GM23338 (cell line): ENCODE results near the gene DDB1. TPM values are rescaled to one million over a fixed set of nuclear protein-coding genes. Genes with fewer than 3 reads are reported as not detected.

ENCODE experiments used
- ATAC-seq: fragments of 200-7000 bp; cut with Tn5 transposase; 3 replicates; pipeline ENCODE4 v1.9.1; 2020
- DNase-seq: peaks from one replicate; pipeline ENCODE4 v3.0.0-alpha.2; 2015; ENCODE audit warnings: low spot score
- H2AFZ ChIP-seq: fragments of 200-600 bp; sonication (generic); 2 replicates; pipeline ENCODE4 v1.8.0; 2016; ENCODE audit warnings: antibody characterized with exemption, mild to moderate bottlenecking, moderate library complexity
- H3F3A ChIP-seq: fragments of 200-600 bp; sonication (generic); replicated peaks from 2 replicates; pipeline ENCODE4 v1.8.0; 2017; ENCODE audit warnings: antibody characterized with exemption, mixed run types, low read depth
- H3K27ac ChIP-seq: fragments of 200-600 bp; sonication (generic); 2 replicates; pipeline ENCODE4 v1.6.1; 2016; ENCODE audit warnings: low read depth
- H3K27me3 ChIP-seq: fragments of 200-600 bp; sonication (generic); 2 replicates; pipeline ENCODE4 v1.8.0; 2016; ENCODE audit warnings: mild to moderate bottlenecking, mixed run types, moderate library complexity; ENCODE audit not compliant: insufficient read depth
- H3K36me3 ChIP-seq: fragments of 200-600 bp; sonication (generic); 2 replicates; pipeline ENCODE4 v1.8.0; 2016; ENCODE audit warnings: mild to moderate bottlenecking; ENCODE audit not compliant: insufficient read depth
- H3K4me1 ChIP-seq: fragments of 200-600 bp; sonication (generic); 2 replicates; pipeline ENCODE4 v1.8.0; 2016; ENCODE audit warnings: mild to moderate bottlenecking, moderate library complexity; ENCODE audit not compliant: insufficient read depth
- H3K4me2 ChIP-seq: fragments of 200-600 bp; sonication (generic); 2 replicates; pipeline ENCODE4 v1.7.1; 2017; ENCODE audit warnings: mixed run types
- H3K4me3 ChIP-seq: fragments of 200-600 bp; sonication (generic); 2 replicates; pipeline ENCODE4 v1.6.1; 2016; ENCODE audit warnings: mixed run types
- H3K79me2 ChIP-seq: fragments of 200-600 bp; sonication (generic); replicated peaks from 2 replicates; pipeline ENCODE4 v1.8.0; 2017; ENCODE audit warnings: mild to moderate bottlenecking; ENCODE audit not compliant: insufficient read depth
- H3K9me2 ChIP-seq: fragments of 200-600 bp; sonication (generic); 2 replicates; pipeline ENCODE4 v1.8.0; 2017; ENCODE audit not compliant: insufficient read depth
- H4K20me1 ChIP-seq: fragments of 200-600 bp; sonication (generic); replicated peaks from 2 replicates; pipeline ENCODE4 v1.8.0; 2017; ENCODE audit warnings: mild to moderate bottlenecking; ENCODE audit not compliant: insufficient read depth
- H3K27ac Mint-ChIP-seq: 2 replicates; pipeline ENCODE4 v1.8.0; 2020; ENCODE audit warnings: inconsistent platforms, mild to moderate bottlenecking, moderate library complexity, mixed read lengths
- H3K27me3 Mint-ChIP-seq: 3 replicates; pipeline ENCODE4 v1.8.0; 2022; ENCODE audit warnings: low read depth, mild to moderate bottlenecking, moderate library complexity, mixed read lengths, inconsistent platforms; ENCODE audit not compliant: insufficient read depth, poor library complexity
- H3K36me3 Mint-ChIP-seq: 3 replicates; pipeline ENCODE4 v1.8.0; 2021; ENCODE audit warnings: low read depth, mild to moderate bottlenecking, inconsistent platforms, moderate library complexity, mixed read lengths
- H3K4me1 Mint-ChIP-seq: 3 replicates; pipeline ENCODE4 v1.8.0; 2020; ENCODE audit warnings: mild to moderate bottlenecking, inconsistent platforms, mixed read lengths
- H3K4me3 Mint-ChIP-seq: 3 replicates; pipeline ENCODE4 v1.8.0; 2021; ENCODE audit warnings: moderate library complexity, mild to moderate bottlenecking, inconsistent platforms, mixed read lengths
- H3K9me3 Mint-ChIP-seq: 3 replicates; pipeline ENCODE4 v1.8.0; 2020; ENCODE audit warnings: moderate library complexity, mild to moderate bottlenecking, inconsistent platforms, mixed read lengths
- CREB1 ChIP-seq: fragments of 250-450 bp; sonication (Bioruptor Pico); IDR thresholded peaks from 2 replicates; pipeline ENCODE4 v1.5.0; 2020; ENCODE audit warnings: low read depth, mild to moderate bottlenecking, moderate library complexity
- CTCF ChIP-seq, 2 experiments: fragments of 200-600 bp in 1 of 2; sonication (generic) in 1 of 2; conservative IDR thresholded peaks; 2 replicates each; pipeline versions ENCODE4 v1.5.1 to v1.6.1; 2016 to 2017; ENCODE audit warnings: antibody characterized with exemption in 2 of 2, low read depth in 2 of 2, mild to moderate bottlenecking in 2 of 2, moderate library complexity in 1 of 2
- ETS1 ChIP-seq: IDR thresholded peaks from 2 replicates; pipeline ENCODE4 v1.6.1; 2016; ENCODE audit warnings: antibody characterized with exemption
- EZH2 ChIP-seq: fragments of 200-600 bp; sonication (generic); IDR thresholded peaks from one replicate; pipeline ENCODE4 v1.8.0; 2017; ENCODE audit warnings: antibody characterized with exemption, mild to moderate bottlenecking, low read depth; ENCODE audit not compliant: unreplicated experiment
- POLR2AphosphoS5 ChIP-seq: IDR thresholded peaks from 2 replicates; pipeline ENCODE4 v1.6.1; 2016; ENCODE audit warnings: antibody characterized with exemption, low read depth
- REST ChIP-seq: IDR thresholded peaks from one replicate; pipeline ENCODE4 v1.6.1; 2018; ENCODE audit warnings: antibody characterized with exemption; ENCODE audit not compliant: unreplicated experiment
- STAT1 ChIP-seq: IDR thresholded peaks from one replicate; pipeline ENCODE4 v1.6.1; 2016; ENCODE audit warnings: antibody characterized with exemption; ENCODE audit not compliant: unreplicated experiment
- polyA plus RNA-seq: library from polyadenylated mRNA; unstranded; fragments of >200 nt; fragmentation: Nextera tagmentation; extraction: Ambion mirVana; gene quantifications from 2 replicates; pipeline ENCODE4 v1.2.1, GENCODE V29; 2016
- total RNA-seq: library from RNA; depleted of rRNA; stranded (reverse); fragments of >200 nt; shearing (Covaris generic); gene quantifications from 2 replicates; pipeline ENCODE4 v1.2.3, GENCODE V29; 2014
- TF ChIP-seq, protein P1 (sequence below): fragments of 250-450 bp; sonication (Bioruptor Pico); IDR thresholded peaks from 2 replicates; pipeline ENCODE4 v1.5.0; 2020; ENCODE audit warnings: mild to moderate bottlenecking, moderate library complexity

The DDB1 gene
- total and polyA plus RNA-seq, 2 experiments from 2014 or later = 102 to 282 TPM

GRCh38 chr11:61267437-61267841 is 65.5 kb downstream of the DDB1 start:
- Histone ChIP-seq H3K36me3 (no peaks in the 10 kb centered on the region), H3K9me2 (no peaks in the 10 kb centered on the region), H3K27ac (no peak overlapping the region), H3K27me3 (no peaks in the 10 kb centered on the region), H4K20me1 (peaks cover 3% of the 10 kb centered on the region; the same call in 1 of the 2 replicates), H3K4me1 (no peaks in the 10 kb centered on the region), H3K4me2 (no peak overlapping the region), H3K79me2 (no peaks in the 10 kb centered on the region), H3K4me3 (no peak overlapping the region), H2AFZ (no peak overlapping the region), H3F3A (no peaks in the 10 kb centered on the region)
- no peaks in the 10 kb centered on the region for H3K4me1 Mint-ChIP-seq
- H3K27me3 Mint-ChIP-seq = peaks cover 2% of the 10 kb centered on the region
- TF ChIP-seq CTCF (conservative IDR thresholded peaks at IDR 0.05; ENCODE audit: low read depth in 2 of 2) = no peak
- TF ChIP-seq CREB1 (CRISPR knock-in tag) = no peak
- TF ChIP-seq, protein P1, sequence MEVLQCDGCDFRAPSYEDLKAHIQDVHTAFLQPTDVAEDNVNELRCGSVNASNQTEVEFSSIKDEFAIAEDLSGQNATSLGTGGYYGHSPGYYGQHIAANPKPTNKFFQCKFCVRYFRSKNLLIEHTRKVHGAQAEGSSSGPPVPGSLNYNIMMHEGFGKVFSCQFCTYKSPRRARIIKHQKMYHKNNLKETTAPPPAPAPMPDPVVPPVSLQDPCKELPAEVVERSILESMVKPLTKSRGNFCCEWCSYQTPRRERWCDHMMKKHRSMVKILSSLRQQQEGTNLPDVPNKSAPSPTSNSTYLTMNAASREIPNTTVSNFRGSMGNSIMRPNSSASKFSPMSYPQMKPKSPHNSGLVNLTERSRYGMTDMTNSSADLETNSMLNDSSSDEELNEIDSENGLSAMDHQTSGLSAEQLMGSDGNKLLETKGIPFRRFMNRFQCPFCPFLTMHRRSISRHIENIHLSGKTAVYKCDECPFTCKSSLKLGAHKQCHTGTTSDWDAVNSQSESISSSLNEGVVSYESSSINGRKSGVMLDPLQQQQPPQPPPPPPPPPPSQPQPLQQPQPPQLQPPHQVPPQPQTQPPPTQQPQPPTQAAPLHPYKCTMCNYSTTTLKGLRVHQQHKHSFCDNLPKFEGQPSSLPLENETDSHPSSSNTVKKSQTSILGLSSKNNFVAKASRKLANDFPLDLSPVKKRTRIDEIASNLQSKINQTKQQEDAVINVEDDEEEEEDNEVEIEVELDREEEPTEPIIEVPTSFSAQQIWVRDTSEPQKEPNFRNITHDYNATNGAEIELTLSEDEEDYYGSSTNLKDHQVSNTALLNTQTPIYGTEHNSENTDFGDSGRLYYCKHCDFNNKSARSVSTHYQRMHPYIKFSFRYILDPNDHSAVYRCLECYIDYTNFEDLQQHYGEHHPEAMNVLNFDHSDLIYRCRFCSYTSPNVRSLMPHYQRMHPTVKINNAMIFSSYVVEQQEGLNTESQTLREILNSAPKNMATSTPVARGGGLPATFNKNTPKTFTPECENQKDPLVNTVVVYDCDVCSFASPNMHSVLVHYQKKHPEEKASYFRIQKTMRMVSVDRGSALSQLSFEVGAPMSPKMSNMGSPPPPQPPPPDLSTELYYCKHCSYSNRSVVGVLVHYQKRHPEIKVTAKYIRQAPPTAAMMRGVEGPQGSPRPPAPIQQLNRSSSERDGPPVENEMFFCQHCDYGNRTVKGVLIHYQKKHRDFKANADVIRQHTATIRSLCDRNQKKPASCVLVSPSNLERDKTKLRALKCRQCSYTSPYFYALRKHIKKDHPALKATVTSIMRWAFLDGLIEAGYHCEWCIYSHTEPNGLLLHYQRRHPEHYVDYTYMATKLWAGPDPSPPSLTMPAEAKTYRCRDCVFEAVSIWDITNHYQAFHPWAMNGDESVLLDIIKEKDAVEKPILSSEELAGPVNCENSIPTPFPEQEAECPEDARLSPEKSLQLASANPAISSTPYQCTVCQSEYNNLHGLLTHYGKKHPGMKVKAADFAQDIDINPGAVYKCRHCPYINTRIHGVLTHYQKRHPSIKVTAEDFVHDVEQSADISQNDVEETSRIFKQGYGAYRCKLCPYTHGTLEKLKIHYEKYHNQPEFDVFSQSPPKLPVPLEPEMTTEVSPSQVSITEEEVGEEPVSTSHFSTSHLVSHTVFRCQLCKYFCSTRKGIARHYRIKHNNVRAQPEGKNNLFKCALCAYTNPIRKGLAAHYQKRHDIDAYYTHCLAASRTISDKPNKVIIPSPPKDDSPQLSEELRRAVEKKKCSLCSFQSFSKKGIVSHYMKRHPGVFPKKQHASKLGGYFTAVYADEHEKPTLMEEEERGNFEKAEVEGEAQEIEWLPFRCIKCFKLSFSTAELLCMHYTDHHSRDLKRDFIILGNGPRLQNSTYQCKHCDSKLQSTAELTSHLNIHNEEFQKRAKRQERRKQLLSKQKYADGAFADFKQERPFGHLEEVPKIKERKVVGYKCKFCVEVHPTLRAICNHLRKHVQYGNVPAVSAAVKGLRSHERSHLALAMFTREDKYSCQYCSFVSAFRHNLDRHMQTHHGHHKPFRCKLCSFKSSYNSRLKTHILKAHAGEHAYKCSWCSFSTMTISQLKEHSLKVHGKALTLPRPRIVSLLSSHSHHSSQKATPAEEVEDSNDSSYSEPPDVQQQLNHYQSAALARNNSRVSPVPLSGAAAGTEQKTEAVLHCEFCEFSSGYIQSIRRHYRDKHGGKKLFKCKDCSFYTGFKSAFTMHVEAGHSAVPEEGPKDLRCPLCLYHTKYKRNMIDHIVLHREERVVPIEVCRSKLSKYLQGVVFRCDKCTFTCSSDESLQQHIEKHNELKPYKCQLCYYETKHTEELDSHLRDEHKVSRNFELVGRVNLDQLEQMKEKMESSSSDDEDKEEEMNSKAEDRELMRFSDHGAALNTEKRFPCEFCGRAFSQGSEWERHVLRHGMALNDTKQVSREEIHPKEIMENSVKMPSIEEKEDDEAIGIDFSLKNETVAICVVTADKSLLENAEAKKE (CRISPR knock-in tag) = no peak
- TF ChIP-seq REST = no peak
- TF ChIP-seq EZH2 = no peak
- no peak for TF ChIP-seq STAT1
- TF ChIP-seq ETS1 = no peak
- no peak for TF ChIP-seq POLR2AphosphoS5
- H3K4me3 Mint-ChIP-seq = no peak overlapping the region
- ATAC-seq = no peak
- H3K36me3 Mint-ChIP-seq = peaks cover 9% of the 10 kb centered on the region; the same call in 1 of the 3 replicates
- H3K9me3 Mint-ChIP-seq = no peaks in the 10 kb centered on the region
- no peak for DNase-seq
- no peak overlapping the region for H3K27ac Mint-ChIP-seq
